GM21360 (cell line): ENCODE results near the gene SLC36A2.
"Not testable (repeated sequence)": the region's sequence is repeated elsewhere in the genome, so short reads cannot be mapped to it uniquely, and the experiment has no call there.

Experiments
- ATAC-seq: cut with Tn5 transposase; IDR thresholded peaks from one replicate; pipeline ENCODE4 v1.9.1; 2021; ENCODE audit warnings: mild to moderate bottlenecking, moderate library complexity; ENCODE audit not compliant: unreplicated experiment

Gene SLC36A2

DNA sequence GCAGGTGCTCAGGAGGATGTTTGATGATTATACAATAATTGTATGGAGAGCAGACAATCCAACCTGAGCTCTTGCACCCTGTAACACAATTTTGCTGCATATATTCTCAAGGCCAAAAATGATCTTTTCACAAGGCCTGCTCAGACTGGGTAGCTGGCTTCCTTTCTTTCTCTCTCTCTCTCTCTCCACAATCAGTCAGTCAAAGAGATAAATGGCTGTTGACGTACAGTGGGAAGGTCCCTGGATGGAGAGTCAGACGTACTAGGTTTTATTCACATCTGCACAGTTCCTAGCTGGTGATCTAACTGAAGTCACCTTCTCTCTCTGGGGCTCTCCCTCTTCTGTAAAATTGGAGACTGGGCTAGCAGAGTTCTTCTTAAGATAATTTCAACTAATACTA is 19.8 kb downstream of the SLC36A2 start:
- ATAC-seq, result no peak

DNA sequence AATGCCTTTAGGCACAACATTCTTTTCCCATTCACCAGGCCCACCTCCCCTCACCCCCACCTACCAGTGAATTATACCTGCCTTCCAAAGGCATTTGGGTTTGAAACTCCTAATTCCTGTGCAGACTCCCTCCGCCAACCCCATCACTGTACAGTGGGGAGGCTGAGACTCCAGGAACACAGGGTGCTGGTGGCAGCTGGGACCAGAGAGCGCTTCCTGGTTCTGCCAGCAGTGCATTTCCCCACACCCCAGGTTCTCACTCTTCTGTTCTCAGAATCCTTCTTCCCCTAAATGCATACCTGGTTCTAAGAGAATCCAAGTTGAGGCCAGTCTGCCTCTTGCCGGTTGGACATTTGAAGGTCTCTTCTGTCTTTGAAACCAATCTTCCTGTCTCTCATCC is 21.1 kb downstream of the SLC36A2 start:
- no peak for ATAC-seq

DNA sequence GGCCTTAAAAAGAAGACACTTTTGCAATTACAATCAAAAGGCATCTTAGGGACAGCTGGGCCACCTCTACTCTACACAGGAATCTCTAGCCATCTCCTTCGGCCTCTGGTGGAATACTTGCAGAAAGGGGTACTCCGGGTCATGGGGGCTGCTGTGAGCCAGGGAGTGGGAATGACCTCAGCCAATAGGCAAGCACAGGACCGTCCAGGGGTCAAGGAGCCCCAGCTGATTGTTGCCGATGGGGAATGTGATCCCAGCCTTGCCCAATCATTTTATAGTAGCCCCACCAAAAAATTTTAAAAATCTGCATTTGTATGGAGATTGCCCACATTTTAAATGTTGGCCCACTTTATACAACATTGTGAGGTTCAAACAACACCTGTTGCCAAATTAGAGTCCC is 26.9 kb downstream of the SLC36A2 start:
- no peak for ATAC-seq

DNA sequence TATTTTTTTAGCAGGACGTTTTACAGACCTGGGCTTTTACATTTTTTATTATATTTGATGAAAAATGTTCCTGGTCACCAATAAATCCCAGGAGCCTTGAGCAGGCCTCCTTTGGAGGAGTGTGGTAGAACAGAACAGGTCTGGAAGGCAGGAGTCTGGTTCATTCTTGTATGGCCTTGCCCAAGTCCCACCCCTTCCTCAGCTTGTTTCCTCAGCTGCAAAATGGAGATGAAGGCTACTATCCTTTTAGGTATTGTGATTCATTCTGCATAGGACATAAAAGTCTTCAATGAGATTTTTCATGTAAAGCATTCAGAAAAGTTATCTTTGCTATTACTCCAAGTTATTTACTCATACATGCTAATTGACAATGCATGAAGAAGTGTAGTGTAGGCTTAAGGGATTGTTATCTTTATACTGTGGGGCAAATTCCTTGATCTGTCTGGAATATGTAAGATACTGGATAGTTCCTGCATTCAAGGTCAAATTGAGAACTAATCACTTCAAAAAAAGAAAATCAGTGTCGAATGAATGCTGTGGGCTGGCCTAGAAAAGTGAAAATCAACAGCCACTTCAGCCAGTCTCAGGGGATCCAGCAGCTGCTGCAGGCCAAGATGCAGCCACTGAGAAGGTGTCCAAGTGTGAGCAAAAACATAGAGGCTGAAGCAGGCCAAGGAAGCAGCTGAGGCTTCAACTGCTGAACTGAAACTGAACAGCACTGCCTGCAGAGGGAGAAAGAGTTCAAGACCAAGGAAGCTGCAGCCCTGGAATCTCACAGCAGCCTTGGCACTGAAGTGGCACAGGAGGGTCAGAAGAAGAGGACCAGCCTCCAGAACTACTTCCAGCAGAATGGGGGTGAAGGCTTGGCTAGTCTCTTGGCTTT is 28.3 kb downstream of the SLC36A2 start:
- ATAC-seq, result peak; percentile 55

DNA sequence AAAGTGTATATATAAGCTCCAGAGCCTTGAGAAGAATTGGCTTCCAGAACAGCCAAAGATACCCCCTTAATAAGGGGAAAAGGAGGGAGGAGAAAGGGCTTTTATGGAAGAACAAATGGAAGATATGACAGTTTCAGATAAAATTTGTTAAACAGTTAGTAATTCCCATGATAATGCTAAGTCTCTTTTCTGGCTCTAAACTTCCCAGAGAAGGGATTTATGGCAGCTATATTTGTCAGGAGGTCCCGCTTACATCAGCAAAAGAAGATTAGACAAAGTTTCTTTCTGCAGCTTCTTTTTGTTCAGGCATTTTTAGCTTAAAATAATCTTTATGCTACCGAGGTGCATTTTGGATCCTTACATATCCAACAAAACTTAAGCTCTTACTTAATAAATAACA is 29.5 kb downstream of the SLC36A2 start:
- ATAC-seq, result no peak

DNA sequence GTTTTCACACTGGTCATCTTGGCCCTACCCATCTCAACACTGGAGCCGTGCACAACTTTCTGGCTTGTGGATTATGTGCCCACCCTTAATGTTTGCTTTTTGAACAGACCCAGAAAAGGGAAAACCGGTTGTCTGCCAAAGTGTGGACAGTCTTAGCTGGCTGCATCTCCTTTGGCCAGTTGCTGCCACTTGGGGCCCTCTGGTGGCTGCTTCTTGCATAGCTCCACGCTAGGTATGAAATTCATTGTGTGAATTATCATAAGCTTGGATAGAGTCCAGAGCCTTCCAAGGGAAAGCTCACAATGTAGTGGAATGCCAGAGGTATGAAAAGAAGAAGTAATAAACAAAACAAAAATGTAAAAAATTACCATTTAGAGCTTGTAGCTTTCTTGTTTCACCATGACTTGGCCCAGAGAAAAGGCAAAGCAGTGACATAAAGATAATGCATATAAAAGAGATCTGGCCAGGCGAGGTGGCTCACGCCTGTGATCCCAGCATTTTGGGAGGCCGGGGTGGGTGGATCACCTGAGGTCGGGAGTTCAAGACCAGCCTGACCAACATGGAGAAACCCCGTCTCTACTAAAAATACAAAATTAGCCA is 31.3 kb downstream of the SLC36A2 start:
- ATAC-seq, result peak; percentile 80

DNA sequence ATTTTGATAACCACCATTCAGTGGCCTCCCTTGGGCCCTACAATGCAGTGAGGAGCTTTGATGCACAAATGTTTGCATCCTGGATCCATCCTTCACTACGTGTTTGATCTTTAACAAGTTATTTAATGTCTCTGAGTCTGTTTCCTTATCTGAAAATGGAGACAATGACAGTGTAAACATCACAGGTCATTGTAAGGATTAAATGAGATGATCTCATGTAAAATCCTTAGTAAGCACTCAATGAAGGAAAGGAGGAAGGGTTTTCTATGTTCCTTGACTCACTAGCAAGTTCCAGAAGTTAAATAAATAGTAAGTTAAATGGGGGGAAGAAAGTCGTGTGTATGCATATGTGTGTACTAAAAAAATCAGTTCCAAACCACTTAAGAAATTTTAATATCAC is 34.0 kb downstream of the SLC36A2 start:
- ATAC-seq, result no peak

DNA sequence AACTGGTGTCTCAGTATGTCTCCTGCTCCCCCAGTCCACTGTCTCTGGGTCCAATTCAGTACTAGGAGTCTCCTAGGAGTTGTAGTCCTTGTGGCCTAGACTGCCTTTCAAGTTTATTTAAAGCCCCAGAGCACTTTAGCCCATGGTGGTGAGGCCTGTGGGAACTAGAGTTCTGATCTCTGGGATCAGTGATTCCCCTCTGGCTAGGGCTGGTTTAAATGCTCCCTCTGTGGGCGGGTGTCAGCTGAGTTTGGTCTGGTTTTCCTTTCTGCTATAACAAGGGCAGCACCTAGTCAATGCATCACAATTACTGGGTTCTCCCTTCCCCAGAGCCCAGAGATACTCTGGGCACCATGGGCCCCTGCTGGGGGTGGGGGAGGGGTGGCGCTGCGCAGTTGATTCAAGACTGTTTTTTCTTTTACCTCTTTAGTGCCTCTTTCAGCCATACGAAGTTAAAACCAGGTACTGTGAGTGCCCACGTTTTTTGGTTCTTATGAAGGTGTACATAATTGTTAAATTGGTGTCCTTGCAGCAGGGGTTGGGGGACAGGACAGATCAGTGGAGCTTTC is 34.5 kb downstream of the SLC36A2 start:
- no peak for ATAC-seq

DNA sequence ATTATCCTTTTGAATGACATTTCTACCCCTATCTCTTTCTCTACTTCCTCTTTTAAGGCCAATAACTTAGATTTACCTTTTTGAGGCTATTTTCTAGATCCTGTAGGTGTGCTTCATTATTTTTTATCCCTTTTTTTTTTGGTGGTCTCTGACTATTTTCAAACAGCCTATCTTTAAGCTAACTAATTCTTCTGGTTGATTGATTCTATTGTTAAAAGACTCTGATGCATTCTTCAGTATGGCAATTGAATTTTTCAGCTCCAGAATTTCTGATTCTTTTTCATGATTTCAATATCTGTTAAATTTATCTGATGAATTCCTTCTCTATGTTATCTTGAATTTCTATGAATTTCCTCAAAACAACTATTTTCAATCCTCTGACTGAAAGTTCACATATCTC is 36.4 kb downstream of the SLC36A2 start:
- no peak for ATAC-seq

DNA sequence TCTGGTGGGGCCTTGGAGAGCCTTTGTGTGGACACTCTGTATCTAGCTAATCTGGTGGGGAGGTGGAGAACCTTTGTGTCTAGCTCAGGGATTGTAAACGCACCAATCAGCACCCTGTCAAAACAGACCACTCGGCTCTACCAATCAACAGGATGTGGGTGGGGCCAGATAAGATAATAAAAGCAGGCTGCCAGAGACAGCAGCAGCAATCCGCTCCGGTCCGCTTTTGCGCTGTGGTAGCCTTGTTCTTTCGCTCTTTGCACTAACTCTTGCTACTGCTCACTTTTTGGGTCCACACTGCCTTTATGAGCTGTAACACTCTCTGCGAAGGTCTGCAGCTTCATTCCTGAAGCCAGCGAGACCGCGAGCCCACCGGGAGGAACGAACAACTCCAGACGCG is 37.5 kb downstream of the SLC36A2 start:
- not testable (repeated sequence) for ATAC-seq

DNA sequence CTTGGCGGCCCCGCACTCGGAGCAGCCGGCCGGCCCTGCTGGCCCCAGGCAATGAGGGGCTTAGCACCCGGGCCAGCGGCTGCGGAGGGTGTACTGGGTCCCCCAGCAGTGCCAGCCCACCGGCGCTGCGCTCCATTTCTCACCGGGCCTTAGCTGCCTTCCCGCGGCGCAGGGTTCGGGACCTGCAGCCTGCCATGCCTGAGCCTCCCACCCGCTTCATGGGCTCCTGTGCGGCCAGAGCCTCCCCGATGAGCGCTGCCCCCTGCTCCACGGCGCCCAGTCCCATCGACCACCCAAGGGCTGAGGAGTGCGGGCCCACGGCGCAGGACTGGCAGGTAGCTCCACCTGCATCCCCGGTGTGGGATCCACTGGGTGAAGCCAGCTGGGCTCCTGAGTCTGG is 38.1 kb downstream of the SLC36A2 start:
- ATAC-seq, result not testable (repeated sequence)

DNA sequence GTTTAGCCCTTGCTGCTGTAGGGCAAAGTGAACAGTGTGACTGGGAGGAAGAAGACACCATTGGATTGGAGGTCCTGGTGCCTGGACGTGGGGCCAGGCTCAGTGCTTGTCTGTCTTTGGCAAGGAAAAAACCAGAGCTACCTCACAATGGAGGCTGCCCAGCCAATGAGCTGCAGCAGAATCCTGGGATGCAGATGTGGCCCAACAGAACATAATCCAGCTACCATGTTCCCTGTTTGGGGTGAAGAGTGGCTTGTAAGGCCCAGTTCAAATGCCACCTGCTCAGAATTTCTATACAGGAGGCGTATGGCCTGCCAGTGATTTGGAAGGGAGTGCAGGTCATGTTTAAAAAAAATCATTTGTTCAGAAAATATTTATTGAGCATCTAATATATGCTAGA is 43.7 kb downstream of the SLC36A2 start, which contains the start of gene SLC36A3:
SLC36A3 (minus strand) TSS at position 101 of the 400 bp plus-strand sequence. CDS start 412 bp downstream, outside the sequence.
- ATAC-seq, result no peak

DNA sequence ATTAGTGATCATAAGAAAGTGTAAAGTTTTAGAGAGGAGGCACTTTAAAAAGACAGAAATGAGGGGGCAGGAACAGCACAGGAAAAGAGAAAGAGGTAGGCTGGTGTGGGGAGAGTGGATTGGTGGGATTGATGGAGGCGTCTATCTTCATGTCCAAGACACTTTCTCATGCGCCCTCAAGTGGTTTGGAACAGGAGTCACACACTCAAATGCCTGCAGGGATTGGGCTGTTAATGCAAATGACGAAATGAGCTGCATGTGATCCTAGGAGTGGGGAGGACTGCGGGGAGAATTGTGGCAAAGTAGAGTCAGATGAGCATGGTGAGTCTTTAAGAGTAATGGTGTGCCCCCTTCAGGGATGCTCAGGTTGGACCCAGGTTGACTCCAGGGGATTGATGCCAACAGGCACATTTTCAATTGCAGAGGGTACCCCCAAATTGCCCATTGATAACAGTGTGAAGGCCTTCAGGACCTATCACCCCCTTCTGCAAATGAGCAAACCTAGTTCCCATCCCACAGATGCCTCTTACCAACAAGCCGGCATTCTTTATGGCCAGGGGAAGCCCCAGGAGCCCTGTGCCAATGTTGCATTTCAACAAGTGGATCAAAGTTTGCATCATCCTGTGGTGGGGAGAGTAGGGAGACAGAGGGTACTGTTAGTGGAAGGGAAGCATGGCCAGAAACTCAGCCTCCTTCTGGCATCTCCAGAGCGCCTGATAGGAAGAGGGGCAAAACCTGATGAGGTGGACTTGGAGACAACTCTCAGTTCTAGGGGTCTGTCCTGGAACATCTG is 49.1 kb downstream of the SLC36A2 start:
- ATAC-seq, result peak; percentile 60

DNA sequence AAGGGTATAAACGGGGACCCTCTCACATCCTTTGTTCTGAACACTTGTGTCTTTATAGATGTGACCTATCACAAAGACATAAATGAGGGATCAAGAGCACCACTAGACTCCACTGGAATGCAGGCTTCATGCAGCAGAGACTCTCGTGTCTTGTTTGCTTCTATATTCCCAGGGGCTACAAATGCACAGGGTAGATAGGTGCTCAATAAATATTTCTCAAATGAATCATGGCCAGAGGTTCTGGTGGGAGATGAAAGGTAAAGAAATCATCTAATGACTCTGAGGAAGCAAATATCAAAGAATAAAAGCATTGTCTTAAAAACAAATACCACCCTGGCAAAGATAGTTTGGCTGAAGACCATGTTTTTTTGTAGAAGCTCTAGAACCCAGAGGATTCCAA is 50.4 kb downstream of the SLC36A2 start:
- no peak for ATAC-seq

DNA sequence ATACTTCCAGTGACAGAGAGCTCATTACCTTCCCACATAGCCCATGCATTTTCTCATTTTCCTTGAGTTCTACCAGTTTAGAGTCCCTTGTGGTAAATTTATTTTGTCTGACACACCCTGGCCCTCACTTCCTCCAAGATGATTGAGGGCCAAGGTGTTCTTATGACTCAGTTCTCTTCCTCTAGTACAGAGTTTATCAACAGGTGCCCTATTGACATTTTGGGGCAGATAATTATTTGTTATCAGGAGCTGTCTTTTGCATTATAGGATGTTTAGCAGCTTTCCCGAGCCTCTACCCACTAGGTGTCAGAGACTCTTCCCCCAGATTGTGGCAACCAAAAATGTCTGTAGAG is 50.9 kb downstream of the SLC36A2 start:
- ATAC-seq, result no peak

DNA sequence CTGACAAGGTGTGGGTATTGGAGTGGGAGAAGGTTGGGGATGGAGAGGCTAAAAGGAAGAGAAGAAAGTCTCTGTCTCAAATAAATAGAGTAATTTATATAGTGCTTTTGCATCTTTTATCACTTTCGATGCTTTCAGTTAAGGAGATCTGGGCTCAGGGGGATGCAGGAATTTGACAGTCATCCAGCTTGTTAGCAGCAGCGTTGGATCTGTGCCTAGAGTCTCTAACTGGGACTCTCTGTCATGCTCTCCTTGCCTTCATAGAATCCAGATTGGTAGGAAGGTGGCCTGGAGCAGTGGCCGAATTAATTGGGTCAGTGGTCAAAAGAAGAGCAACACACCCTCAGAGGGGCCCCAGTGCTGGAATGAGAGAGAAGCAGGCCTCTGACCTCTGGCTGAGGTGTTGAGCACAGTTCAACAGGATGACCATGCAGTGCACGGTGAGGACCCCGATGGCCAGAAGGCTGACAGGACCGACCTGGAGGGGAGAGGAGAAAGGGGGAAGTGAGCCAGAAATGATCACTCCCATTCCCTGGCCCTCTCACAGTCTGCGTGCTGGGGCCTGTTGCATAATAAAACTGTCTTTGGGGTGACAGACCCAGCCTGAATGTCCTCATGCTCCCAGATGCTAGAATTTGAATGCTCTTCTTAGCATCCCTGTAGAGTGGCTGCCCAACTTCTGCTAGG is 51.4 kb downstream of the SLC36A2 start:
- no peak for ATAC-seq

DNA sequence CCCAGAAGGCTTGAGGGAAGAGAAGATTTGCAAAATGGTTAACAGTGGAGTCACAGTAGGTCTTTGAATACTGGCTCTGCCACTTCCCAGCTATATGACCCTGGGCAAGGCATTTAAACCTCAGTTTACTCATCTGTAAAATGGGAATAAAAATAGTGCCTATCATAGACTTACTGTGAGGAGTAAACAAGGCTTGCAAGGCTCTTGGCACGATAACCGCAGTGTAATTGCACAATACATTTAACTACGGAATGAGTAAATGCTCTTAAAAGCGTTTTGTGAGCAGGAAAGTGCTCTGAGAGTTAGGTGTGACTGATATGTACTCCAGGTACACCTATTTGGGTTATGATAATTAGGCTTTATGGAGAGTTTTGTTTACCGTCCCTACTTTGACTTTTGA is 52.2 kb downstream of the SLC36A2 start:
- no peak for ATAC-seq

DNA sequence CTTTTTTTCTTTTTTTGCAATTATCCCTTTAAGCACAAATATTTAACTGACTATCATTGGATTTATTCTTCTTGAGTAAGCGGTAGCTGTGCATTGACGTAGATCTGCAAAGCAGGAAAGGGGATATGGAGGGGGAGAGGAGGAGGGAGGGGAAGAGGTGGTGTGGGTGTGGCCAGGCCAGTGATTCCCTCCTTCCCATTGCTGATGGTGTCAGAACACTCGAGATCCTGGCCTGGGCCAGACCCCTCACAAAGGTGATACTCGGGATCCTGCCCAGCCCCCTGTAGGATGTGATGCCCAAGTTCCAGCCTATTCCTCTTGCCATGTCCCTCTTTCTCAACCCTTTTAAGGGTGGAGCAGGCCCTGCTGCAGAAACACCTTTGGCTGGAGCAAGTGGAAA is 53.7 kb downstream of the SLC36A2 start:
- no peak for ATAC-seq

DNA sequence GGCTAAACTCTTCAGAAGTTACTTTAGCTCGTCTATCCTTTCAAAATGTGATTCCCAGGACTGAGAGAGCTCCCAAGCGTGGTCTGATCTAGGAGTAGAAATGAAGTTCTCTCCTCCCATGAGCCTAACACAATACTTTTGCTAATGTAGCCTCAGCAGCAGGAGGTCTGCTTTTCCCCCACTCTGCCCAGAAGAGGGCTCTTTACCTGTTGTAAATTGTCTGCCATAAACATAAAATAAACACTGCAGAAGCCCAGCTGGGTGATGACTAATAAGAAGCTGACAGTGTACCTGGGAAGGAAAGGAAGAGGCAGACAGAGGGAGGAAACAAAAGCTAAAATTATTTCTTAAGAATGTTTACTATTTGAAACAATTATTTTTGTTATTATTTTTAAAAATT is 59.2 kb downstream of the SLC36A2 start:
- ATAC-seq, result no peak

DNA sequence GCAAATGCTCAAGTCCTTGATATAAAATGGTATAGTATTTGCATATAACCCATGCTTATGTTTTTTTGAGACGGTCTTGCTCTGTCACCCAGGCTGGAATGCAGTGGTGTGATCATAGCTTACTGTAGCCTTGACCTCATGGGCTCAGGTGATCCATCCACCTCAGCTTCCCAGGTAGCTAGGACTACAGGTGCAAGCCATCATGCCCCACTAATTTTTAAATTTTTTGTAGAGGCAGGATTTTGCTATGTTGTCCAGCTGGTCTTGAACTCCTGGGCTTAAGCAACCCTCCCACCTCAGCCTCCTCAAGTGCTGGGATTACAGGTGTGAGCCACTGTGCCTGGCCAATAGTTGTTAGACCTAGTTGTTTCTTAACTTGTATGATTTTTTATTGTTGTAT is 61.1 kb downstream of the SLC36A2 start:
- no peak for ATAC-seq

DNA sequence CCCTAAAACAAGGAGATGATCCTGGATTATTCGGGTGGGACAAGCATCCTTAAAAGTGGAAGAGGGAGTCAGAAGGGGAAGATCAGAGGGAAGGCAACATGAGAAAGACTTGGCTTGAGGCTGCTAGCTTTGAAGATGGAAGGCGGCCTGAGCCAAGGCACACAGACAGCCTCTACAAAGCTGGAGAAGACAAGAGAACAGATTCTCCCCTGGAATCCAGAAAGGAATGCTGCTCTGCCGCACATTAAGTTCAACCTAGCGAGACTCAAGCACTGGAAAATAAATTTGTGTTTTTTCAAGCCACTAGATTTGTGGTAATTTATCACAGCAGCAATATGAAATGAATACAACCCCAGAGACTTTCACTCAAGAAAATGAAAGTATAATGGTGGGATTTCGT is 61.7 kb downstream of the SLC36A2 start:
- ATAC-seq, result no peak
